ENCODE data around the gene PITPNM1. TPM values are rescaled to one million over a fixed set of nuclear protein-coding genes. Genes with fewer than 3 reads are reported as not detected.
"Not testable (repeated sequence)": the region's sequence is repeated elsewhere in the genome, so short reads cannot be mapped to it uniquely, and the experiment has no call there.

PITPNM1 gene
- total RNA-seq, 1 experiment from 2014 or later = 65.0 TPM

GRCh38 chr11:67548555-67549110, 43.5 kb upstream of the PITPNM1 start:
- Mint-ChIP-seq H3K9me3 (ENCODE audit: unreplicated experiment) (peaks cover 32% of the 10 kb centered on the region), H3K36me3 (ENCODE audit: insufficient read depth, unreplicated experiment) (peaks cover 4% of the 10 kb centered on the region), H3K27ac (ENCODE audit: unreplicated experiment) (no peak overlapping the region), H3K27me3 (ENCODE audit: insufficient read depth, unreplicated experiment) (no peaks in the 10 kb centered on the region), H3K4me1 (ENCODE audit: low read depth, unreplicated experiment) (no peaks in the 10 kb centered on the region), H3K4me3 (ENCODE audit: unreplicated experiment) (no peak overlapping the region)
- no peak for DNase-seq
- no TSS peak for BruUV-seq (replicated peaks)
- intact Hi-C loops (cut with micrococcal nuclease; ENCODE audit: unreplicated experiment) = no loop called here
- Histone ChIP-seq H3K9me3 (peaks cover 27% of the 10 kb centered on the region), H3K27me3 (replicated peaks; ENCODE audit: control insufficient read depth, insufficient read depth, low read length) (no peaks in the 10 kb centered on the region), H3K4me3 (ENCODE audit: low read depth, low read length) (no peak overlapping the region), H3K4me1 (peaks cover 8% of the 10 kb centered on the region; the same call in 1 of the 2 replicates), H3K36me3 (ENCODE audit: control insufficient read depth, insufficient read depth, low read length) (no peaks in the 10 kb centered on the region)
- CTCF ChIA-PET = no interaction called here
- no peak for TF ChIP-seq CTCF (IDR thresholded peaks at IDR 0.05; ENCODE audit: insufficient read depth in 1 of 2, low read depth in 1 of 2, low read length in 1 of 2, severe bottlenecking in 1 of 2, unreplicated experiment in 1 of 2)
- POLR2A ChIA-PET = no interaction called here

- POLR2A ChIA-PET; H3K27ac Mint-ChIP-seq (ENCODE audit: unreplicated experiment); H3K36me3 ChIP-seq (ENCODE audit: control insufficient read depth, insufficient read depth, low read length); H3K4me3 ChIP-seq (ENCODE audit: low read depth, low read length); H3K27me3 Mint-ChIP-seq (ENCODE audit: insufficient read depth, unreplicated experiment); H3K4me3 Mint-ChIP-seq (ENCODE audit: unreplicated experiment); BruUV-seq (replicated peaks); intact Hi-C loops (cut with micrococcal nuclease; ENCODE audit: unreplicated experiment); H3K4me1 ChIP-seq; H3K27me3 ChIP-seq (replicated peaks; ENCODE audit: control insufficient read depth, insufficient read depth, low read length); DNase-seq; CTCF ChIA-PET; H3K36me3 Mint-ChIP-seq (ENCODE audit: insufficient read depth, unreplicated experiment); H3K4me1 Mint-ChIP-seq (ENCODE audit: low read depth, unreplicated experiment): not testable (repeated sequence)
- H3K9me3 Mint-ChIP-seq (ENCODE audit: unreplicated experiment) = peaks cover 32% of the 10 kb centered on the region
- H3K9me3 ChIP-seq = peaks cover 27% of the 10 kb centered on the region
Measured at GRCh38 chr11:67548112-67548511, 42.9 kb upstream of the PITPNM1 start.

GRCh38 chr11:67545280-67545679, 40.1 kb upstream of the PITPNM1 start:
- H3K9me3 ChIP-seq = peaks cover 3% of the 10 kb centered on the region; the same call in 1 of the 2 replicates
- intact Hi-C loops (cut with micrococcal nuclease; ENCODE audit: unreplicated experiment) = no loop called here
- Mint-ChIP-seq H3K36me3 (ENCODE audit: insufficient read depth, unreplicated experiment) (no peaks in the 10 kb centered on the region), H3K27me3 (ENCODE audit: insufficient read depth, unreplicated experiment) (no peaks in the 10 kb centered on the region), H3K27ac (ENCODE audit: unreplicated experiment) (no peak overlapping the region), H3K9me3 (ENCODE audit: unreplicated experiment) (peaks cover 13% of the 10 kb centered on the region), H3K4me1 (ENCODE audit: low read depth, unreplicated experiment) (no peaks in the 10 kb centered on the region), H3K4me3 (ENCODE audit: unreplicated experiment) (no peak overlapping the region)
- CTCF ChIA-PET = interaction anchor here (0.7 kb wide), 1 partner anchor 34 kb away, joined by 3 read pairs; no protein-coding TSS in a partner anchor
- no TSS peak for BruUV-seq (replicated peaks)
- POLR2A ChIA-PET = no interaction called here
- no peak for DNase-seq
- H3K4me1 ChIP-seq = peaks cover 8% of the 10 kb centered on the region; the same call in 1 of the 2 replicates
- H3K4me3 ChIP-seq (ENCODE audit: low read depth, low read length) = no peak overlapping the region
- no peaks in the 10 kb centered on the region for H3K27me3 ChIP-seq (replicated peaks; ENCODE audit: control insufficient read depth, insufficient read depth, low read length)
- no peaks in the 10 kb centered on the region for H3K36me3 ChIP-seq (ENCODE audit: control insufficient read depth, insufficient read depth, low read length)
- TF ChIP-seq CTCF (IDR thresholded peaks at IDR 0.05; ENCODE audit: insufficient read depth in 1 of 2, low read depth in 1 of 2, low read length in 1 of 2, severe bottlenecking in 1 of 2, unreplicated experiment in 1 of 2) = peak in 1 of 2 experiments; percentile 27
